ENCODE results near the gene SORL1-AS1.

GRCh38 chr11:121452609-121453150, at the start of gene SORL1-AS1:
- TF ChIP-seq CTCF (IDR thresholded peaks at IDR 0.05) (no peak), POLR2A (IDR thresholded peaks at IDR 0.05) (no peak), POLR2AphosphoS5 (IDR thresholded peaks at IDR 0.05) (no peak)
